ACC112 (cell line): ENCODE results near the gene KANSL1.
"Not testable (repeated sequence)": the region's sequence is repeated elsewhere in the genome, so short reads cannot be mapped to it uniquely, and the experiment has no call there.

Source experiments
- H2AFZ ChIP-seq: fragments of 200-600 bp; sonication (generic); one replicate; pipeline ENCODE4 v1.6.0; 2017; ENCODE audit warnings: antibody characterized with exemption, low read length; ENCODE audit not compliant: unreplicated experiment
- H3K27ac ChIP-seq: fragments of 200-600 bp; sonication (generic); 2 replicates; pipeline ENCODE4 v1.5.1; 2014; ENCODE audit warnings: low read depth, mild to moderate bottlenecking, antibody characterized with exemption, low read length, moderate library complexity
- H3K27me3 ChIP-seq: fragments of 200-600 bp; sonication (generic); 2 replicates; pipeline ENCODE4 v1.6.1; 2014; ENCODE audit warnings: mild to moderate bottlenecking, antibody characterized with exemption, low read length, moderate library complexity, mixed read lengths; ENCODE audit not compliant: insufficient read depth
- H3K36me3 ChIP-seq: fragments of 200-600 bp; sonication (generic); 2 replicates; pipeline ENCODE4 v1.6.1; 2016; ENCODE audit warnings: mild to moderate bottlenecking, antibody characterized with exemption, low read length, moderate library complexity, mixed read lengths; ENCODE audit not compliant: insufficient read depth
- H3K4me1 ChIP-seq: fragments of 200-600 bp; sonication (generic); one replicate; pipeline ENCODE4 v1.6.1; 2016; ENCODE audit warnings: low read length, mixed read lengths; ENCODE audit not compliant: insufficient read depth, unreplicated experiment, control insufficient read depth
- H3K4me3 ChIP-seq: fragments of 200-600 bp; sonication (generic); 2 replicates; pipeline ENCODE4 v1.5.1; 2014; ENCODE audit warnings: mild to moderate bottlenecking, low read depth, low read length
- H3K79me2 ChIP-seq: fragments of 200-600 bp; sonication (generic); one replicate; pipeline ENCODE4 v1.6.0; 2016; ENCODE audit warnings: low read length; ENCODE audit not compliant: control insufficient read depth, unreplicated experiment, insufficient read depth

Gene KANSL1

GRCh38 chr17:46020998-46021397, 172.2 kb downstream of the KANSL1 start:
- H3K27me3 ChIP-seq: no peaks in the 10 kb centered on the region

GRCh38 chr17:46020023-46020761, 173.0 kb downstream of the KANSL1 start:
- H3K4me3 ChIP-seq: no peak overlapping the region
- no peak overlapping the region for H2AFZ ChIP-seq
- H3K27ac ChIP-seq: no peak overlapping the region
- H3K27me3 ChIP-seq: no peaks in the 10 kb centered on the region
- H3K79me2 ChIP-seq: no peaks in the 10 kb centered on the region
- H3K4me1 ChIP-seq: no peaks in the 10 kb centered on the region
- 0 out of 2 replicates have a peak, but pooled peaks cover 3% of the 10 kb centered on the region for H3K36me3 ChIP-seq

More at GRCh38 chr17:46020998-46021397, 172.2 kb downstream of the KANSL1 start:
- Histone ChIP-seq H3K27ac (no peak overlapping the region), H3K79me2 (no peaks in the 10 kb centered on the region), H3K4me3 (no peak overlapping the region), H3K36me3 (0 out of 2 replicates have a peak, but pooled peaks cover 3% of the 10 kb centered on the region), H3K4me1 (no peaks in the 10 kb centered on the region), H2AFZ (no peak overlapping the region)

- not testable (repeated sequence) for H3K27me3 ChIP-seq, H3K4me3 ChIP-seq, H3K4me1 ChIP-seq, H3K79me2 ChIP-seq, H3K27ac ChIP-seq, H3K36me3 ChIP-seq, H2AFZ ChIP-seq
Observed at GRCh38 chr17:46019408-46019925, 173.8 kb downstream of the KANSL1 start.

GRCh38 chr17:46013502-46014165, 179.6 kb downstream of the KANSL1 start:
- no peaks in the 10 kb centered on the region for H3K36me3 ChIP-seq
- no peak overlapping the region for H3K27ac ChIP-seq
- no peaks in the 10 kb centered on the region for H3K79me2 ChIP-seq
- H2AFZ ChIP-seq: no peak overlapping the region
- H3K4me3 ChIP-seq: no peak overlapping the region
- H3K27me3 ChIP-seq: no peaks in the 10 kb centered on the region
- H3K4me1 ChIP-seq: peaks cover 3% of the 10 kb centered on the region

- Histone ChIP-seq H3K4me3 (no peak overlapping the region), H3K79me2 (no peaks in the 10 kb centered on the region), H3K36me3 (no peaks in the 10 kb centered on the region), H2AFZ (no peak overlapping the region), H3K27me3 (no peaks in the 10 kb centered on the region), H3K4me1 (peaks cover 3% of the 10 kb centered on the region), H3K27ac (no peak overlapping the region)
Observed at GRCh38 chr17:46013127-46013501, 180.1 kb downstream of the KANSL1 start.

- no peak overlapping the region for H2AFZ ChIP-seq
- no peaks in the 10 kb centered on the region for H3K27me3 ChIP-seq
- no peaks in the 10 kb centered on the region for H3K79me2 ChIP-seq
- no peaks in the 10 kb centered on the region for H3K36me3 ChIP-seq
- peaks cover 3% of the 10 kb centered on the region for H3K4me1 ChIP-seq
- H3K27ac ChIP-seq: no peak overlapping the region
- no peak overlapping the region for H3K4me3 ChIP-seq
Observed at GRCh38 chr17:46012506-46013079, 180.6 kb downstream of the KANSL1 start.

GRCh38 chr17:46011711-46012505, 181.3 kb downstream of the KANSL1 start:
- Histone ChIP-seq H3K79me2 (no peaks in the 10 kb centered on the region), H3K4me1 (peaks cover 3% of the 10 kb centered on the region)

GRCh38 chr17:46010597-46011186, 182.5 kb downstream of the KANSL1 start:
- no peak overlapping the region for H3K27ac ChIP-seq
- no peaks in the 10 kb centered on the region for H3K79me2 ChIP-seq
- no peaks in the 10 kb centered on the region for H3K36me3 ChIP-seq
- H3K4me1 ChIP-seq: peaks cover 3% of the 10 kb centered on the region
- H2AFZ ChIP-seq: no peak overlapping the region
- H3K4me3 ChIP-seq: no peak overlapping the region
- no peaks in the 10 kb centered on the region for H3K27me3 ChIP-seq

More at GRCh38 chr17:46011711-46012505, 181.3 kb downstream of the KANSL1 start:
- Histone ChIP-seq H3K27ac (no peak overlapping the region), H3K36me3 (no peaks in the 10 kb centered on the region), H3K4me3 (no peak overlapping the region), H2AFZ (no peak overlapping the region), H3K27me3 (no peaks in the 10 kb centered on the region)

GRCh38 chr17:46009681-46010596, 183.3 kb downstream of the KANSL1 start:
- Histone ChIP-seq H3K36me3 (no peaks in the 10 kb centered on the region), H3K4me1 (peaks cover 3% of the 10 kb centered on the region), H3K4me3 (no peak overlapping the region), H2AFZ (no peak overlapping the region), H3K27me3 (no peaks in the 10 kb centered on the region), H3K27ac (no peak overlapping the region), H3K79me2 (no peaks in the 10 kb centered on the region)
